Muscle layer of colon (tissue), 2 donors: ENCODE results near the gene PCDHGC5.

ENCODE experiments used
- H3K27ac ChIP-seq: one replicate; pipeline ENCODE4 v1.7.0; 2013; ENCODE audit warnings: low read depth, mild to moderate bottlenecking, low read length, moderate library complexity
- H3K27me3 ChIP-seq, 2 donors: one replicate each; pipeline ENCODE4 v1.7.0; 2013; ENCODE audit warnings: low read length in 2 of 2, mild to moderate bottlenecking in 2 of 2; ENCODE audit not compliant: insufficient read depth in 2 of 2, control insufficient read depth in 1 of 2
- H3K36me3 ChIP-seq: one replicate; pipeline ENCODE4 v1.7.0; 2013; ENCODE audit warnings: mild to moderate bottlenecking, low read length; ENCODE audit not compliant: insufficient read depth
- H3K4me1 ChIP-seq: one replicate; pipeline ENCODE4 v1.7.0; 2013; ENCODE audit warnings: mild to moderate bottlenecking, low read length; ENCODE audit not compliant: insufficient read depth
- H3K4me3 ChIP-seq, 2 donors: one replicate each; pipeline ENCODE4 v1.7.0; 2013; ENCODE audit warnings: low read length in 2 of 2, low read depth in 1 of 2, mild to moderate bottlenecking in 1 of 2, moderate library complexity in 1 of 2
- H3K9ac ChIP-seq: one replicate; pipeline ENCODE4 v1.7.0; 2013; ENCODE audit warnings: low read length
- H3K9me3 ChIP-seq: one replicate; pipeline ENCODE4 v1.7.0; 2013; ENCODE audit warnings: mild to moderate bottlenecking, low read length
- donor health status: abdominal sarcoma.
- donor health status: Adenocarcinoma of cecum.

The PCDHGC5 gene

GRCh38 chr5:141508440-141508797 lies 19.5 kb downstream of the PCDHGC5 start:
- Histone ChIP-seq H3K9ac (no peak overlapping the region), H3K4me3 (peak overlapping the region; percentile 24 to 45), H3K4me1 (peaks cover 38% of the 10 kb centered on the region), H3K36me3 (peaks cover 23% of the 10 kb centered on the region), H3K9me3 (no peaks in the 10 kb centered on the region), H3K27me3 (no peaks in the 10 kb centered on the region), H3K27ac (peak overlapping the region; percentile 72)

DNA sequence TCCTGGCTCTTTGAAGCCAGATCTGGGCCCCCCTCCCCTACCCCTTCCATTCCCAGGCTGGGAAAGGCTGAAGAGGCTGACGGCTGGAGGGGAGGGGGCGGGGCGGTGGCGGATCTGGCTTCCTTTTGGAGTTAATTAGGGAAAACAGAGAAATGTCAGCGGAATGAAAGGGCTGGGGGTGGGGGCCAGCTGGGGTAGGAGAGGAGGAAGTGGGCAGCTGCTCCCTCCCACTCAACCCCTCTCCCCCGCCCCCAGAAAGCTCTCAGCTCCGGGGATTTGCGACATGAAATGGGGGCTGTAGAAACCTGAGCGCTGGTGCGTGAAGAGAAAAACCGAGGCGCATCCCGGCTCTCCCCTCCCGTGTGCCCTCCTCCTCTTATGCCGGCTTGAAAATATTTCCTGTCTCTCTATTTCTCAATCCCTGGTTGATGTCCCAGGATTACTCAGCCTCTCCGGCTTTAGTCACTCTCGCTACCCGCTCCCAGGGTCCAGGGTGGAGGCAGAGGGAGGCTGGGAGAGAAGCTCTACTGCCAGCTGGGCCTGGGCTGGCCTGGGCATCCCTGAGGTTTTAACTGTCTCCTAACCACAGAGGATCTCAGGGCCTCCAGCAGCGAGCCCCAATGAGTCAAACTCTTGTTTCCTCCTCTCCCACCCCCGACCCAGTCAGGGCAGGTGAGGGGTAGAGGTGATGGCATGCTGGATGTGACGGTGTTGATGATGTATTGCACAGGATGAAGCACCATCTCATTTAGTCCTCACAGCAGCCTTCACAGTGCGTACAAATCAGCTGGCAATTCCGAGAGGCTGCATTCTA lies 20.1 kb downstream of the PCDHGC5 start:
- H3K27me3 ChIP-seq: no peaks in the 10 kb centered on the region
- peak overlapping the region; percentile 72 for H3K27ac ChIP-seq
- H3K4me1 ChIP-seq: peaks cover 39% of the 10 kb centered on the region
- H3K4me3 ChIP-seq: peak overlapping the region; percentile 24 to 45
- no peaks in the 10 kb centered on the region for H3K9me3 ChIP-seq
- peaks cover 23% of the 10 kb centered on the region for H3K36me3 ChIP-seq
- H3K9ac ChIP-seq: no peak overlapping the region

DNA sequence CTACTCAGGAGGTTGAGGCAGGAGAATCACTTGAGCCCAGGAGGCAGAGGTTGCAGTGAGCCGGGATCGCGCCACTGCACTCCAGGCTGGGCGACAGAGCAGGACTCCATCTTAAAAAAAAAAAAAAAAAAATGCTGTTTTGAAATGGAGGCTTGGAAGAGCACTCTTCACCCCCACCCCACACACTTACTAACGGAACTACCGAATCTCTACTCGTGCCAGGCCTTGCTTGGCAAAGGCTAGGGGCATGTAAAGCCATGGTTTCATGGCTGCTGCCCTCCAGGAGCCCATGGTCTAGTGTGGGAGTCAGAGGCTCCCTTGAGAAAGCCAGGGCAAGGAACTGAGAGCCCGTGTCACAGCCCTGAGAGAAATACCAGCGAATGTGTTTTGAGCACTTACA lies 21.3 kb downstream of the PCDHGC5 start:
- no peaks in the 10 kb centered on the region for H3K27me3 ChIP-seq
- no peak overlapping the region for H3K4me3 ChIP-seq
- H3K36me3 ChIP-seq: peaks cover 22% of the 10 kb centered on the region
- H3K9me3 ChIP-seq: no peaks in the 10 kb centered on the region
- peaks cover 50% of the 10 kb centered on the region for H3K4me1 ChIP-seq
- no peak overlapping the region for H3K27ac ChIP-seq
- no peak overlapping the region for H3K9ac ChIP-seq

DNA sequence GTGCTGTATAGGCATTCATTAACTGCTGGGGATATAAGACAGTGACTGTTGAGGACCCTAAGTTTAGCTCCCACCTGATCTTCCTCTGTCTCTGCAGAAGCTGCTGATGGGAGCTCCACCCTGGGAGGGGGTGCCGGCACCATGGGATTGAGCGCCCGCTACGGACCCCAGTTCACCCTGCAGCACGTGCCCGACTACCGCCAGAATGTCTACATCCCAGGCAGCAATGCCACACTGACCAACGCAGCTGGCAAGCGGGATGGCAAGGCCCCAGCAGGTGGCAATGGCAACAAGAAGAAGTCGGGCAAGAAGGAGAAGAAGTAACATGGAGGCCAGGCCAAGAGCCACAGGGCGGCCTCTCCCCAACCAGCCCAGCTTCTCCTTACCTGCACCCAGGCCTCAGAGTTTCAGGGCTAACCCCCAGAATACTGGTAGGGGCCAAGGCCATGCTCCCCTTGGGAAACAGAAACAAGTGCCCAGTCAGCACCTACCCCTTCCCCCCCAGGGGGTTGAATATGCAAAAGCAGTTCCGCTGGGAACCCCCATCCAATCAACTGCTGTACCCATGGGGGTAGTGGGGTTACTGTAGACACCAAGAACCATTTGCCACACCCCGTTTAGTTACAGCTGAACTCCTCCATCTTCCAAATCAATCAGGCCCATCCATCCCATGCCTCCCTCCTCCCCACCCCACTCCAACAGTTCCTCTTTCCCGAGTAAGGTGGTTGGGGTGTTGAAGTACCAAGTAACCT lies 22.1 kb downstream of the PCDHGC5 start:
- Histone ChIP-seq H3K4me1 (peaks cover 59% of the 10 kb centered on the region), H3K9ac (no peak overlapping the region), H3K9me3 (no peaks in the 10 kb centered on the region)

DNA sequence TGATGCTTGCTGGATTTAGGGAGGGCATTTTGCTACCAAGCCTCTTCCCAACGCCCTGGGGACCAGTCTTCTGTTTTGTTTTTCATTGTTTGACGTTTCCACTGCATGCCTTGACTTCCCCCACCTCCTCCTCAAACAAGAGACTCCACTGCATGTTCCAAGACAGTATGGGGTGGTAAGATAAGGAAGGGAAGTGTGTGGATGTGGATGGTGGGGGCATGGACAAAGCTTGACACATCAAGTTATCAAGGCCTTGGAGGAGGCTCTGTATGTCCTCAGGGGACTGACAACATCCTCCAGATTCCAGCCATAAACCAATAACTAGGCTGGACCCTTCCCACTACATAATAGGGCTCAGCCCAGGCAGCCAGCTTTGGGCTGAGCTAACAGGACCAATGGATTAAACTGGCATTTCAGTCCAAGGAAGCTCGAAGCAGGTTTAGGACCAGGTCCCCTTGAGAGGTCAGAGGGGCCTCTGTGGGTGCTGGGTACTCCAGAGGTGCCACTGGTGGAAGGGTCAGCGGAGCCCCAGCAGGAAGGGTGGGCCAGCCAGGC lies 23.0 kb downstream of the PCDHGC5 start:
- Histone ChIP-seq H3K9me3 (no peaks in the 10 kb centered on the region), H3K4me3 (peak overlapping the region in 1 of 2 donors; percentile 92), H3K4me1 (peaks cover 54% of the 10 kb centered on the region), H3K27me3 (no peaks in the 10 kb centered on the region), H3K36me3 (peaks cover 22% of the 10 kb centered on the region), H3K9ac (no peak overlapping the region), H3K27ac (peak overlapping the region; percentile 88)

More for the DNA sequence above, 22.1 kb downstream of the PCDHGC5 start:
- Histone ChIP-seq H3K4me3 (no peak overlapping the region), H3K27ac (no peak overlapping the region), H3K36me3 (peaks cover 14% of the 10 kb centered on the region), H3K27me3 (no peaks in the 10 kb centered on the region)

DNA sequence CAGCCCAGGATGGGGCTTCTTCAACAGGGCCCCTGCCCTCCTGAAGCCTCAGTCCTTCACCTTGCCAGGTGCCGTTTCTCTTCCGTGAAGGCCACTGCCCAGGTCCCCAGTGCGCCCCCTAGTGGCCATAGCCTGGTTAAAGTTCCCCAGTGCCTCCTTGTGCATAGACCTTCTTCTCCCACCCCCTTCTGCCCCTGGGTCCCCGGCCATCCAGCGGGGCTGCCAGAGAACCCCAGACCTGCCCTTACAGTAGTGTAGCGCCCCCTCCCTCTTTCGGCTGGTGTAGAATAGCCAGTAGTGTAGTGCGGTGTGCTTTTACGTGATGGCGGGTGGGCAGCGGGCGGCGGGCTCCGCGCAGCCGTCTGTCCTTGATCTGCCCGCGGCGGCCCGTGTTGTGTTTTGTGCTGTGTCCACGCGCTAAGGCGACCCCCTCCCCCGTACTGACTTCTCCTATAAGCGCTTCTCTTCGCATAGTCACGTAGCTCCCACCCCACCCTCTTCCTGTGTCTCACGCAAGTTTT lies 23.6 kb downstream of the PCDHGC5 start:
- peak overlapping the region; percentile 83 to 92 for H3K4me3 ChIP-seq

DNA sequence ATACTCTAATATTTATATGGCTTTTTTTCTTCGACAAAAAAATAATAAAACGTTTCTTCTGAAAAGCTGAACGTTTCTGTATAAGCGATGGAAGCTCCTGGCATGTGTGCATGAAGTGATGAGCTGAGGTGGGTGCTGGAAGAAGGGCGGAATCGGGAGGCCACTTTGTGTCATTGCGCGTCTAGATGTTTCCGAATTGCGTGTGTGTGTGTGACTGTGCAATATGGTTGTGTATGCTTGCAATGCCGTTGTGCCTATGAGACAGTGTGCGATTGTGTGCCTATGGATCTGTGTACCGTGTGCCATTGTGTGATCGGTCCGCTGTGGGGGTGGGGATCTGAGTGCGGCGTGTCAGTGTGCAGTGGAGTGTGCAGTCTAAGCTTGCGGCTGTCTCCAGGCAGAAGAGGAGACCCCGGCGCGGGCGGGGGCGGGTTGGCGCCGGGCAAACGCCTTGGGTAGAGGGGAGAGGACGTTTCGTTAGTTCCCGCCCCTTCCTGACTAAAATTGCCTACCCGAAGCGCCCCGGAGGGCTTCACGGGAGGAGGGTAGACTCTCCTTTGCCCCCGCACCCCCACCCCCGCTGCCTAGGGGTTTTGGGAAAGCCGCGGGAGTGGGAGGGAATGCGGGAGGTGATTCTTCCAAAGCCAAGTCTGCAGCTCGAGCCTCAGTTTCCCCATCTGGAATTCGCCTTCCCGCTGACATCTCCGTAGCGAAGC lies 24.2 kb downstream of the PCDHGC5 start:
- Histone ChIP-seq H3K4me3 (peak overlapping the region; percentile 83 to 92), H3K9me3 (no peaks in the 10 kb centered on the region), H3K27ac (peak overlapping the region; percentile 88), H3K9ac (peak overlapping the region; percentile 66), H3K4me1 (peaks cover 42% of the 10 kb centered on the region), H3K36me3 (peaks cover 24% of the 10 kb centered on the region), H3K27me3 (no peaks in the 10 kb centered on the region)

More for the DNA sequence above, 23.6 kb downstream of the PCDHGC5 start:
- H3K36me3 ChIP-seq: peaks cover 24% of the 10 kb centered on the region
- peak overlapping the region; percentile 88 for H3K27ac ChIP-seq
- peak overlapping the region; percentile 66 for H3K9ac ChIP-seq
- no peaks in the 10 kb centered on the region for H3K27me3 ChIP-seq
- H3K9me3 ChIP-seq: no peaks in the 10 kb centered on the region
- peaks cover 48% of the 10 kb centered on the region for H3K4me1 ChIP-seq

DNA sequence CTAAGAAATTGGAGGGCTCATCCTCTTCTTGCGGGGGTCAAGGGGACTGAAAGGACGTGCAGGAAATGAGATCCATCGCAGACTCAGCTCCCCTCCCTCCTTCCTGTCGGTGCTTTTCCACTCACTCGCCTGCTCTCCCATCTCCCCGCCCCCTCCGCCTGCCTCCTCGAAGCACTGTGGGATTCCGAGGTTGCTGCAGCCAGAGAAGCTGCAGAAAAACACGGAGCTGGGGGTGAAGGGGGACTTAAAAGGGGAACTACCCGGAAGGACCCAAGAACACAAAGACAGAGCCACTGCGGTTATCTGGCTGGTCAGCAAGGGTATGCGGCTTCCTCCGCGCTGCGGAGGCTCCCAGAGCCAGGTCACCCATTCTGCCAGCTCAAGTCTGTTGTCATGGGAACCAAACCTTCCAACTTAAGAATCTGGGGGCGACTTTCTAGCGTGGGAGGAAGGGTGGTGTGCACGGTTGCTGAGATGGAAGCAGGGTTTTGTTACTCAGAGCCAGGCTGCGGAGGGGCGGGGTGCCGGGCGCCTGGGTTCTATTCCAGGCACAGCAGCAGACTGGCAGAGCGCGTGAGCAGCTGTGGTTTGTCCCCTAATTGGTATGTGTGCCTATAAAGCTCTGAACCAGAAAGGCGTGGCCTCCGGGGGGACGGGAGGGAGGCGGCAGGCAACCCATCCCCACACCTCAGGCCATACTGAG lies 24.9 kb downstream of the PCDHGC5 start:
- Histone ChIP-seq H3K4me1 (peaks cover 36% of the 10 kb centered on the region), H3K9me3 (no peaks in the 10 kb centered on the region), H3K27me3 (no peaks in the 10 kb centered on the region), H3K36me3 (peaks cover 24% of the 10 kb centered on the region), H3K4me3 (peak overlapping the region; percentile 83 to 92), H3K27ac (peak overlapping the region; percentile 88), H3K9ac (peak overlapping the region; percentile 66)

DNA sequence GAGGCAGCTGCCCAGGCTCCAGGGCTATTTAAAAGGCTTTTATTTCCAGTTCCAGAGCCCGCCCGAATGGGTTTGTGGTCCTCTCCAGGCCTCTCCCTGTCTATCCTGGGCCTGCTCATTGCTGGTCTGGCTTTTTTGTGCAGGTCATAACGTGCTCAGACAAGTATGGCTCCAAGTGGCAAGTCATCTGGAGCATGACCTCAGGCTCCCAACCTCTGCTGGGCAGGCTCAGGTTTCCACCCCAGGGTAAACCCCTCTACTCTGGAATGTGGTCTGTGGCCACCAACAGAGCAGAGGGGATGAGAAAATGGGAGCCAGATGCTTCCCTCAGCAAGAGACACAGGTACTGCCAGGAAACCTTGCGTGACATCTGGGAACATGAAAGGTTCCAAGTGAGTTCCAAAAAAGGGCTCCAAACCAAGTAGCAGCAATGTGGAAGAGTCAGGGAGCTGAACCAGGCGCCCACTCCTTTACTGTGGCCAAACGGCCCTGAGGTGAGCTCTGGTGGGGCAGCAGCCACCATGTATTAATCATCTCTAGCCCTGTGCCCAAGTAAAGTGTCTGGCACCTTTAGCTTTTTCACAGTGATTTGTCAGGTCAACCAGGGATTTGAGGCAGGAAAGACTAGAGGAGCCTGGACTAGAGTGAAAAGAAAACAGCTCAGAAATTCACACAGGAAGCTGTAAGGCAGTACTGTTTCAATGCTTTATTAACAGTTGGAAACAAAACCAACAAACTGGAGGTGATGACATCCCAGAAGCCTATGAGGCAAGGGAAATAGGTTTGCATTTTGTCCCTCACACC lies 25.7 kb downstream of the PCDHGC5 start:
- no peaks in the 10 kb centered on the region for H3K27me3 ChIP-seq
- no peaks in the 10 kb centered on the region for H3K9me3 ChIP-seq
- H3K36me3 ChIP-seq: peaks cover 24% of the 10 kb centered on the region
- peak overlapping the region; percentile 83 to 92 for H3K4me3 ChIP-seq
- peak overlapping the region; percentile 88 for H3K27ac ChIP-seq
- peaks cover 30% of the 10 kb centered on the region for H3K4me1 ChIP-seq
- H3K9ac ChIP-seq: peak overlapping the region; percentile 66

DNA sequence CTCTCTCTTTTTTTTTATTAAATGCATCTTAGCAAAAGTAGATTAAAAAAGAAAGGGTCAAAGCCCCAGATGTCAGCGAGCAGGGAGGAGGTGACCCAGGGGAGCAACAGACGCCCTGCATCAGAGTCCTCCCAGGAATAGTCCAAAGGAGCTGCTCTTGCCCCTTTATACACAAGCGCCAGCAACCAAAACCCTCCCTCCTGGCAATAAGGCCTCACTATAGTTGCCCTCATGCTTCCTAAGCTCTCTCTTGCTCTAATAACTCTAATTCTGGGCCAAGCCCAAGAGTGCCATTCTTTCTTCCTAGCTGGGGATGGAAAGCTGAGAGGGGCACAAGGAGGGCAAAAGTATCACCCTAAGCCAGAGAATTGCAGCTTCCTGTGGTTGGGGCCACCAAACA lies 26.3 kb downstream of the PCDHGC5 start:
- no peaks in the 10 kb centered on the region for H3K27me3 ChIP-seq
- H3K9ac ChIP-seq: no peak overlapping the region
- H3K9me3 ChIP-seq: no peaks in the 10 kb centered on the region
- H3K4me3 ChIP-seq: no peak overlapping the region
- peaks cover 29% of the 10 kb centered on the region for H3K36me3 ChIP-seq
- H3K27ac ChIP-seq: peak overlapping the region; percentile 88
- H3K4me1 ChIP-seq: peaks cover 24% of the 10 kb centered on the region
